HG03196 (cell line): ENCODE data around the gene EXOSC10.
"Not testable (repeated sequence)": the region's sequence is repeated elsewhere in the genome, so short reads cannot be mapped to it uniquely, and the experiment has no call there.

Source experiments
- ATAC-seq: cut with Tn5 transposase; IDR thresholded peaks from one replicate; pipeline ENCODE4 v1.9.1; 2021; ENCODE audit not compliant: unreplicated experiment

Gene EXOSC10

DNA sequence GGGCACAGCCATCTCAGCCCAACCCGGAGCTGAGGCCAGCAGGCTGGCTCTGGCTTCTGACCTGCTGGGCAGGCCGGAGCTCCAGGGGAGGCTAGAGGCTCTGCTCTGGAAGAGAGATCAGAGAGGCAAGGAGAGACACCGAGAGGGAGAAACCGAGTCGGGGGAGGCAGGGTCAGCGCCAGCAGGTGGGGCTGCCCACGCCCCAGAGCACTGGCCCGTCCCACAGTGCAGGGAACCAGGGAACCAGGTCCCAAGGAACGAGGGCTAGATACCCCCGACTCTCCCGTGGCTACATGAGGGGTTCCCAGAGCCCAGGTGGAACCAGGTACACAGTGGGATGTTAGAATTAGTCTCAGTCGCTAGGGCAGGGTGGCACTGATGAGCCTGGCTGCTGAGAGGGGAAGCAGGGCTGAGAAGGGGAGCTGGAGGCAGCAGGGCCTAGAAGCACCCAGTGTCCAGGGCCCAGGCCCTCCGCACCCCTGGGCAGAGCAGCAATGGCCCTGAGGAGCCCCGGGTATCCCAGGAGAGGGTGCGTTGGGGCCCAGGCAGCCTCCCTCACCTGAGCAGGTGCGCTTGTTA lies 54.7 kb downstream of the EXOSC10 start:
- ATAC-seq = no peak

DNA sequence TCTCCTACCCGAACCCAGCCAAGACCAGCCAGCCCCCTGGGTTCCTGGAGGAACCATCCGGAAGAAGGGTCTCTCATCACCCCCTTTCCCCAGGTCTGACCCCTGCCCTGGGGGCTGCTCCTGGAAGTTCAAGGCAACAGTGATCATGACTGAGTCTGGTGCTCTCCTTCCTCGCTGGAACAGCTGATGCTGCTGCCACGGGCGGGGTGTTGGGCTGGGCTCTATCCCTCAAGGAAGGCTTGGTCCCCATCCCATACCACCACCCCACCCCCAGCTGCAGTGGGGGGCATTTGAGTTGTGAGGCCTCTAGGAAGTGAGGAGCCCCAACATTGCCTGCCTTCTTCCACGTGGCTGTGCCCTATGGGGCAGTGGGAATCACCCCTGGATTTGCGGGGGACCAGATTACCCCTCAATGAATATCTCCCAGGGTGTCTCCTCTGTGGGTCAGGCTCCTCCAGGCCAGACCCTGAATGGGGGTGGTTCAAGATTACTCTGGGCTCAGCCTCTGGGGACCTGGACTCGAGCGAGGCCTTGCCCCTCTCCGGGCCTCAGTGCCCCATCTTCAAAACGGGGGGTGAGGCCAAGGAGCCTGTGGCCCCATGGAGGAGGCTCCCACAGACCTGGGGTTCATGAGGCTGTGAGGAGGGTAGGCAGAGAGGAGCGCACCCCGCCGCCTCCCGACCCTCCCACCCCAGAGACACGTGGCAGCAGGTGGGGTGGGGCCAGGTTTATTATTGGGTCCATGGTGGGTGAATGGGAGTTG lies 55.4 kb downstream of the EXOSC10 start:
- no peak for ATAC-seq

DNA sequence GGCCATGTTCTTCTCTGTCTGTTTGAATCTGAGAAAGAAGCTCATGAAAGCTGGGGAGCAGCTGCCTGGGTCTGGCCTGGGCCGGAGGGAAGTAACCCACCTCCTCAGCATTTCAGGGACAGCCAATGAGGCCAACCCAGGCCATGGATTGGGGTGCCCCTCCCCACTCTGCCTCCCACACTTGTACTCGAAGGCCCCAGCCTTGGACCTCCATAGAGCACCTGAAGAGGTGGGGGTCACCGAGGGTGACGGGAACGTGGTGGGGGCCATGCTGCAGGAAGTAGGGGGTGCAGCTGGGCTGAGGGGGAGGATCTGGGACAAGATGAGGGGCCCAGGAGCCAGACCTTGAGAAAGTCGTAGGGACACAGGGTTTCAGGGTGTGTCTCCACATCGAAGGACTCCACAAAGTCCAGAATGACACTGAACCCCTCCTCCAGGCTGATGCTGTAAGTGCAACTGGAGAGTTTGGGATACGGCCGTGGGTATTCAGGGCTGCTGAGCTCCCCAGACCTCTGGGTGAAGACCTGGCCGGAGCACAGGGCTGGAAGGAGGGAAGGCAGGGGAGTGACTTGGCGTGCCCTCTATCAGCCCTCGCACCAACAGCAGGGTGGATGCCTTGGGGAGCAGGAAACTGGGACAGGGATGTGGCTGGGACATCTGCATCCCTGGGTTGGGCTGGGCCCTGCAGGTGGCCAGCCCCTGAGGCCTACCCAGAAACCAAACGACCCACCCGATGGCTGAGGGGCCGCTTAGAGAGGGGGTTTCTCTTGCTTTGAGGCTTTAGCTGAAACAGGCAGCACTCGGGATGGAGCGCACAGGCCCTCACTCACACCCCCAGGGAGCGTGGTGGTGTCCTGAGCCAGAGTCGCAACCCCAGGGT lies 56.4 kb downstream of the EXOSC10 start:
- no peak for ATAC-seq

DNA sequence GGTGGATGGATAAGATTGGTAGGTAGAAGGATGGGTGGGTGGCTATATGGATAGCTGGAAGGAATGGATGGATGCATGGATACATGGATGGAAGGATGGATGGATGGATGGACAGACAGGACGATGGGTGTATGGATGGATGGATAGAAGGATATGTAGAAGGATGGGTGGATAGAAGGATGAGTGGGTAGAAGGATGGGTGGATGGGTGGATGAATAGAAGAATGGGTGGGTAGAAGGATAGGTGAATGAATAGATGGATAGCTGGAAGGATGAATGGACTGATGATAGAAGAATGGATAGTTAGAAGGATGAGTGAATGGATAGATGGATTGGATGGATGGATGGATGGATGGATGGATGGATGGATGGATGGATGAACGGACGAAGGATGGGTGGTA lies 57.6 kb downstream of the EXOSC10 start:
- ATAC-seq = no peak

DNA sequence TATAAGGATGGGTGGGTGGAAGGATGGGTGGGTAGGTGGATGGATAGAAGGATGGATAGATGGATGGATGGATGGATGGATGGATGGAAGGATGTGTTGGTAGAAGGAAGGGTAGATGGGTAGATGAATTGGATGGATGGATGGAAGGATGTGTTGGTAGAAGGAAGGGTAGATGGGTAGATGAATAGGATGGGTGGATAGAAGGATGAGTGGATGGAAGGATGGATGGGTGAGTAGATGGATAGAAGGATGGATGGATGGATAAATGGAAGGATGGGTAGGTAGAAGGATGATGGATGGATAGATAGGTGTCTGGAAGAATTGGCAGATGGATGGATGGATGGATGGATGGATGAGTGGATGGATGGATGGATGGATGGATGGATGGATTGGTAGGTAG lies 58.6 kb downstream of the EXOSC10 start:
- no peak for ATAC-seq

DNA sequence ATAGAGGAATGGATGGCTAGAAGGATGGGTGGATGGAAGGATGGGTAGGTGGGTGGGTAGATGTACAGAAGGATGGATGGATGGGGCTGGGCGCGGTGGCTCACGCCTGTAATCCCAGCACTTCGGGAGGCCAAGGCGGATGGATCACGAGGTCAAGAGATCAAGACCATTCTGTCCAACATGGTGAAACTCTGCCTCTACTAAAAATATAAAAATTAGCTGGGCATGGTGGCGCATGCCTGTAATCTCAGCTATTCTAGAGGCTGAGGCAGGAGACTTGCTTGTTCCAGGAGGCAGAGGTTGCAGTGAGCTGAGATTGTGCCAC lies 59.6 kb downstream of the EXOSC10 start:
- not testable (repeated sequence) for ATAC-seq

DNA sequence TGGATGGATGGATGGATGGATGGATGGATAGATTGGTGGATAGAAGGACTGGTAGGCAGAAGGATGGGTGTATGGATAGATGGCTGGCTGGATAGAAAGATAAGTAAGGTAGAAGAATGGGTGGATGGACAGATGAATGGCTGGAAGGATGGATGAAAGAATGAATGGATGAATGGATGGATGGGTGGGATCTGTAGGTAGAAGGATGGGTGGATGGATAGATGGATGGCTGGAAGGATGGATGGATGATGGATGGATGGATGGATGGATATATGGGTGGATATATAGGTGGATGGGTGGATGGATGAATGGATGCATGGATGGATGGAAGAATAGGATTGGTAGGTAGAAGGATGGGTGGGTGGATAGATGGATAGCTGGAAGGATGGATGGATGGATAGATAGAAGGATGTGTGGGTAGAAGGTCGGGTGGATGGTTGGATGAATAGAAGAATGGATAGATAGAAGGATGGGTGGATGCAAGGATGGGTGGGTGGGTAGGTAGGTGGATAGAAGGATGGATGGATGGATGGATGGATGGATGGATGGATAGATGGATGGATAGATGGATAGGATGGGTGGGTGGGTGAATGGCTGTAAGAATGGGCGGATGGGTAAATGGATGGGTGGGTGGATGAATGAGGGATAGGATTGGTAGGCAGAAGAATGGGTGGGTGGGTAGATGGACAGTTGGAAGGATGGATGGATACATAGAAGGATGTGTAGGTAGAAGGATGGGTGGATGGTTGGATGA lies 60.1 kb downstream of the EXOSC10 start:
- no peak for ATAC-seq

DNA sequence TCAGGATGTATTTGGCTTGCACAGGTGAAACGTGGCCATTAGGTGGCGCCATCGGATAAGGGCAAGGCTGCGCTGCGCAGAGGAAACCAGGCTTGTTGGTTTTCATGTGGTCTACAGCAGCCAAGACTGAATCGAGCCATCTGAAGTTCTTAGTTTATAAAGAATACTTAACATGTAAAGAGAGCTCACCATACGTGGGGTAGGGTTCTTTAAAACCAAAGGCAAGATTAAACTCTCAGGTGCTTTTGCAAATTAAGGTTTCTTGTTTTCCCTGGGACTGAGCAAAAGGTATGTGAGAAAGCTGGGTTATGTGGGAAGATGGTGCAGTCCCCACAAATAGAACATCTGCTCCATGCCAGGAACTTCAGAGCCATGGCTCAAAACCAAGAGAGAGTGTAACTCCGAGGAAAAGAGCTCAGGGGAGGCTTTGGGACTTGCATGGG lies 61.9 kb downstream of the EXOSC10 start:
- ATAC-seq = no peak

DNA sequence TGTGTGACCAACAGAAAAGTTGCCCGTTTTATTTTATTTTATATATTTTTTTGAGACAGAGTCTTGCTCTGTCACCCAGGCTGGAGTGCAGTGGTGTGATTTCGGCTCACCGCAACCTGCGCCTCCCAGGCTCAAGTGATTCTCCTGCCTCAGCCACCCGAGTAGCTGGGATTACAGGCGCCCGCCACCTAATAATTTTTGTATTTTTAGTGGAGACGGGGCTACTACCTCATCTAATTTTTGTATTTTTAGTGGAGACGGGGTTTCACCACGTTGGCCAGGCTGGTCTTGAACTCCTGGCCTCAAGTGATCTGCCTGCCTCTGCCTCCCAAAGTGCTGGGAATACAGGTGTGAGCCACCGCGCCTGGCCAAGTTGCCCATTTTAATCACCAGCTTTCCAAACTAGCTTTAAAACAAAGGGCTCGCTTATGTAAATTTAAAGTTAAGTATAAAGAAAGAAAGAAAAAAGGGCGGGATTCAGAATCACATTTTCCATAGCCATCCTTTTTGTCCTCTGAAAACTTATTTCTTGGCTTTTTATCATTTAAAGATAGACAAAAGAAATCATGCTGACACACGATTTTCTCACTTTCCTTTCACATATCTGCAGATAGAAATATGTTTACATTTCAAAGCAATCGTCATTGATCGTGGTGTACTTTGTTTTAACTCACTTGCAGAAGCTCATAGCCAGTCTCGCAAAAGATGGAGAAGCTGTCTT lies 62.5 kb downstream of the EXOSC10 start:
- ATAC-seq = not testable (repeated sequence)

DNA sequence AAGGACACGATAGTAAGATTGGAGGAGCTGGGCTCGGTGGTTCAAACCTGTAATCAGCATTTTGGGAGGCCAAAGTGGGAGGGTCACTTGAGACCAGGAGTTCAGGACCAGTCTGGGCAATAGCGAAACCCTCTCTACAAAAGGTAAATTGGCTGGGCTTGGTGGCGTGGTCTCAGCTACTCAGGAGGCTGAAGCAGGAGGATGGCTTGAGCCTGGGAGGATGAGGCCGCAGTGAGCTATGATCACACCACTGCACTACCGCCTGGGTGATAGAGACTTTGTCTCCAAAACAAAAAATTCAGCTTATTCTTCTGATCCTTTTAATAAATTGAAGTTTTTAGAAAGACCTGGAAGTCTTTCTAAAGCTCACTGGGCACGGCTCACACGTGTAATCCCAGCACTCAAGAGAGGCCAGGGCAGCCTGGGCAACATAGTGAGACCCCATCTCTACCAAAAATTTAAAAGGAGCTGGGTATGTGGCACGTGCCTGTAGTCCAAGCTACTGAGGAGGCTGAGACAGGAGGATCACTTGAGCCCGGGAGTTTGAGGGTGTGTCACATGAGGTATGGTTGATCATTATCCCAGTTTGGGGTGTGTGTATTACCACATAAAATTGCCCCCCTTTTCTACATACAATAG lies 67.9 kb downstream of the EXOSC10 start:
- no peak for ATAC-seq

DNA sequence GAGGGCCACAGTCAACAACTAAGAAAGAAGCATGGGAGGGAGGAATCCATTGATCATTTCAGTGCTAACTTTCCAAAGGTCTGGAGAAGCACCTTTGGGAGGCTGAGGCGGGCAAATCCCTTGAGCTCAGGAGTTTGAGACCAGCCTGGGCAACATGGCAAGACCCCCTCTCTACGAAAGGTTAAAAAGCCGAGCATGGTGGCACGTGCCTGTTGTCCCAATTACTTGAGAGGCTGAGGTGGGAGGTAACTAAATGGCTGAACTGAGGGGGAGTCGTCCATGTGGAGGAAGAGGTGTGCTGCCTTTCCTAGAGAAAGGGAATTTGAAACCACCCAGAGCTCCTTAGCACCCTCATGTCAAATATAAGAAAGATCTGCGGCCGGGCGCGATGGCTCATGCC lies 68.8 kb downstream of the EXOSC10 start:
- no peak for ATAC-seq

DNA sequence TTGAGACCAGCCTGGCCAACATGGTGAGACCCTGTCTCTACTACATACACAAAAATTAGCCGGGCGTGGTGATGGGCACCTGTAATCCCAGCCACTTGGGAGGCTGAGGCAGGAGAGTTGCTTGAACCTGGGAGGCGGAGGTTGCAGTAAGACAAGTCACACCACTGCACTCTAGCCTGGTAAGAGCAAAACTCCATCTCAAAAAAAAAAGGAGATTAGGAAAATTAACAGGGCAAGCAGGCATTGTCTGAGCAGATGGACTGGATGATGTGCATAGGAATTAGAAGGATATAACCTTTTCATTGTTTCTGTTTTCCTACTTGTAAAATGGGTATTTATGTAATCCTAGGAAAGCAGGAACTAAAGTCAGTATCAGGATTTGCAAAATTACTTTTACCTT lies 71.7 kb downstream of the EXOSC10 start:
- ATAC-seq = no peak

DNA sequence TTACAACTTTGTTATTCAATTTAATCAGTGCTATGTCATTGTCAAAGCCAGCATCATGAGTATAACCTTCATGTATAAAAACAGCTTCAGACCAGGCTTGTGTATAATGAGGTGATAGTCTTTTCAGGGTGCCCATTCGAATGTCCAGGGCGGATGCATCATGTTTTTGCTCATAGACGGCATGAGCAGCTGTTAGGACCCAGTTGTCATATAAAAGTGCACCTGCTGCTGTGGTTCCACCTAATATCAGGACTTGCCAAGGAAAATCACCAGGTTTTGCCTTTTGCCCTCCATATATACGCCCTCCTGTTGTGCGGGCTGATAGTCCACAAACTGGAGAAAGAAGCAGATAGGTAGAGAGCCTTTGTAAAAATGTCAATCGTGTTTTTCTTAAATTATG lies 72.4 kb downstream of the EXOSC10 start:
- no peak for ATAC-seq

DNA sequence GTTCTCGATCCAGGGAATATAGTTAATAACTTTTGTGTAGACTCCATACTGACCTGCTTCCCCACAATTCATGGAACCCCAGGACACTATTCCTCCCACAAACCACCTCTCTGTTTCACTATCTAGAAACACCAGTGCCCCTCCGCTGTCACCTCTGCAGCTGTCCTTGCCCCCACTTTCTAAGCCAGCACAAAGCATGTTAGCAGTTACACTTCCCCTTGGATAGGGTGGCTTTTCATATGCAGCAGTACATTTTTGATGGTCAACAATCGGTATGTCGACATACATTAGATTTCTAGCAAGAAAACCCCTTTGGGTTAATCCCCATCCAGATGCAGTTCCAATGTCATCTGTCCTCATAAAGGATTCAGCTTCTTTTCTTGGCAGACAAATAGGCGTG lies 72.8 kb downstream of the EXOSC10 start:
- ATAC-seq = no peak

DNA sequence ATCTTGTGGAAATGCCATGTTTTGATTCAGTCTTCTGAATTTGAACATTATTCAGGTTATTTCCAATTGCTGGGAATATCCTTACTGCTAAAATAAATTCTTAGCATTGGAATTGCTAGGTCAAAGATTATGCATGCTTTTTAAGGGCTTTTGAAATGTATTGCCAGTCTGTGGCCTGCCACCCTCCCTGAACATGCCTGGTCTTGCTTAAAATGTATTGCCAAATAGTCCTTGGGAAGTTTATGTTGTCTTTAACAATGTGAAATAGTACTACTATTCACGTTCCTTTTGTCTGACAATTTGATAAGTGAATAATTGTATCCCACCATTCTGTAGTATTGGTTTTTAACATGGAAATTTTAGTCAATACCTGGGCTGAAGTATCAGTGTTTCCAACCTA lies 73.6 kb downstream of the EXOSC10 start:
- ATAC-seq = no peak

DNA sequence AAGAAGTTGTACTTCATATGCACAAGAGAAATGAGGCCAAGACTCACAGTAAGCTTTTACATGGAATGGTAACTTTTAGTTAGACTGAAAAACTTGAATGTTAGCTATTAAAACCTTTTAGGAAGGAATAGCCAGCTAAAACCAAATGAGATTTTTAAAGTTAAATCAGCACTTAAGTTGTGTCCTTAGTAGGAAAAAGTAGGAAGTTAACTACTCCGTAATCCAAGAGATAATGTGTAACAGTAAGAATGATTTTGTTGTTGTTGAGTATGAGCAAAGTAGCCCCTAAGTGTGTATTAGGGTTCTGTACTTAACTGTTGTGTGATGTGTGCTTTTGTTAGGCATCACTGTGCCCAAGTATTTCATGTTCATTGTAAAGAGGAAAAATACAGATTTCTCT lies 74.1 kb downstream of the EXOSC10 start:
- no peak for ATAC-seq

DNA sequence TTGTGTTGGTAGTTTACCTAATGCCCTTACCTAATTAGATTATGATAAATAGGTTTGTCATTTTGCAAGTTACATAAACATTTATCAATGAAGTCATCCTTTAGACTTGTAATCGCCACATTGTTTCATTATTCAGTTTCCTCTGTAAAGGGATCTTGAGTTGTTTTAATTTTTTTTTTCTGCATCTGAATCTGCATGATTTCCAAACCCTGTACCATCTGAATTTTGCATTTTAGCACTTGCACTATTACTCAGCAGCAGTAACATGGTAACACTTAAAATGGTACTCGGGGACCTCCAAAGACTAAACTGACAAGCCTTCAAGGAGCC lies 74.8 kb downstream of the EXOSC10 start:
- ATAC-seq = no peak

DNA sequence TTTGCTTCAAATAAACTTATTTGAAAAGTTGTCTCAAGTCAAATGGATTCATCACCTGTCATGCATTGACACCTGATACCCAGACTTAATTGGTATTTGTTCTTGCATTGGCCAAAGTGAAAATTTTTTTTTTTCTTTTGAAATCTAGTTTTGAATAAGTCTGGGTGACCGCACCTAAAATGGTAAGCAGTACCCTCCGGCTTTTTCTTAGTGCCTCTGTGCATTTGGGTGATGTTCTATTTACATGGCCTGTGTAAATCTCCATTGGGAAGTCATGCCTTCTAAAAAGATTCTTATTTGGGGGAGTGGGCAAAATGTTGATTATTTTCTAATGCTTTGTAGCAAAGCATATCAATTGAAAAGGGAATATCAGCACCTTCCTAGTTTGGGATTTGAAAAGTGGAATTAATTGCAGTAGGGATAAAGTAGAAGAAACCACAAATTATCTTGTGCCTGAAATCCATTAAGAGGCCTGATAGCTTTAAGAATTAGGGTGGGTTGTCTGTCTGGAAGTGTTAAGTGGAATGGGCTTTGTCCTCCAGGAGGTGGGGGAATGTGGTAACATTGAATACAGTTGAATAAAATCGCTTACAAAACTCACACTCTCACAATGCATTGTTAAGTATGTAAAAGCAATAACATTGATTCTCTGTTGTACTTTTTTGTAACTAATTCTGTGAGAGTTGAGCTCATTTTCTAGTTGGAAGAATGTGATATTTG lies 75.4 kb downstream of the EXOSC10 start:
- ATAC-seq = no peak

DNA sequence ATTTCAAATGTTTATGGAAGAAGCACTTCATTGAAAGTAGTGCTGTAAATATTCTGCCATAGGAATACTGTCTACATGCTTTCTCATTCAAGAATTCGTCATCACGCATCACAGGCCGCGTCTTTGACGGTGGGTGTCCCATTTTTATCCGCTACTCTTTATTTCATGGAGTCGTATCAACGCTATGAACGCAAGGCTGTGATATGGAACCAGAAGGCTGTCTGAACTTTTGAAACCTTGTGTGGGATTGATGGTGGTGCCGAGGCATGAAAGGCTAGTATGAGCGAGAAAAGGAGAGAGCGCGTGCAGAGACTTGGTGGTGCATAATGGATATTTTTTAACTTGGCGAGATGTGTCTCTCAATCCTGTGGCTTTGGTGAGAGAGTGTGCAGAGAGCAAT lies 76.5 kb downstream of the EXOSC10 start:
- no peak for ATAC-seq

DNA sequence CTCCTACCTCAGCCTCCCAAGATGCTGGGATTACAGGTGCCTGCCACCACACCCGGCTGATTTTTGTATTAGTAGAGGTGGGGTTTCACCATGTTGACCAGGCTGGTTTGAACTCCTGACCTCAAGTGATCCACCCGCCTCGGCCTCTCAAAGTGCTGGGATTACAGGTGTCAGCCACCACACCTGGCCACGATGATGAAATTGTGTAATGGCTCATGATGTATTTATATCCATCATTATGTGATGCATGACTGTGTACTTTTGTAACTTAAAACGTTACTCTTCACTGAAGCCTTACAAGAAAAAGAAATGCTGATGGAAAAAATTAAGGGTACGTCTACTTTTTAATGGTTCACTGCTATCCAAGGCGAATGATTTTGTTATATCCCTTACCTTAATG lies 79.7 kb downstream of the EXOSC10 start:
- ATAC-seq = no peak
